Central memory CD8-positive, alpha-beta T cell (primary cell): ENCODE data around the gene AKT3.
"Not testable (repeated sequence)": the region's sequence is repeated elsewhere in the genome, so short reads cannot be mapped to it uniquely, and the experiment has no call there.

Experiments
- ATAC-seq: fragments of 150-1000 bp; cut with Tn5 transposase; replicated peaks from 2 replicates; pipeline ENCODE4 v1.10.0; 2022; ENCODE audit warnings: mild to moderate bottlenecking, moderate FRiP score, moderate number of reproducible peaks; ENCODE audit not compliant: poor library complexity, severe bottlenecking; ENCODE audit errors: extremely low read depth
- DNase-seq, 2 donors: peaks; one replicate each; pipeline ENCODE4 v3.0.0; 2021; ENCODE audit warnings: low spot score in 2 of 2
- H3K27ac Mint-ChIP-seq: one replicate; pipeline ENCODE4 v1.8.0; 2022; ENCODE audit warnings: low read depth, mild to moderate bottlenecking, moderate library complexity, mixed read lengths
- H3K27me3 Mint-ChIP-seq: one replicate; pipeline ENCODE4 v1.8.0; 2022; ENCODE audit warnings: mixed read lengths
- H3K36me3 Mint-ChIP-seq: one replicate; pipeline ENCODE4 v1.8.0; 2022; ENCODE audit warnings: mild to moderate bottlenecking, moderate library complexity, mixed read lengths; ENCODE audit not compliant: insufficient read depth
- H3K4me1 Mint-ChIP-seq: one replicate; pipeline ENCODE4 v1.8.0; 2022; ENCODE audit warnings: mixed read lengths
- H3K4me3 Mint-ChIP-seq: one replicate; pipeline ENCODE4 v1.8.0; 2022; ENCODE audit warnings: mild to moderate bottlenecking, moderate library complexity, mixed read lengths
- H3K9me3 Mint-ChIP-seq: one replicate; pipeline ENCODE4 v1.8.0; 2022; ENCODE audit warnings: mixed read lengths

Gene AKT3

DNA sequence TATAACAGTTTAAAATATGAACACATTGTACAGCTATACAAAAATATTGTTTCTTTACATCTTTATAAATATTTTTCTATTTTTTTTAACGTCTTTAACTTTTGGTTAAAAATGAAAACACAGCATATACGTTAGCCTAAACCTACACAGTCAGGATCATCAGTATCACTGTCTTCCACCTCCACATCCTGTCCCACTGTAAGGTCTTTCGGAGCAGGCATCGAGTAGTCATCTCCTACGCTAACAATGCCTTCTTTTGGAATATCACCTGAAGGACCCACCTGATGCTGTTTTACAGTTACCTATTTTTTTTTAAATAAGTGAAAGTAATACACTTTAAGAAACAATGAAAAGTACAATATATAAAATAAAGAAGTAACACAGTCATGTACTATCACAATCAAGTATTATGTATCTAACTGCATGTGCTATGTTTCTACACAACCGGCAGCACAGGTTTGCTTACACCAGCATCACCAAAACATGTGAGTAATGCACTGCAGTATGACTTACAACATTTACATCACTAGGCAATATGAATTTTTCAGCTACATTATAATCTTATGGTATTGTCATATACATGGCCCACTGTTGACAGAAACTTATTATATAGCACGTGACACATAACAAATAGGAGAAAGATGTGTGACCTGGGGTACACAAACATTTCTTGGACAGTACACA is 254.4 kb downstream of the AKT3 start:
- no peaks in the 10 kb centered on the region for H3K9me3 Mint-ChIP-seq
- H3K4me1 Mint-ChIP-seq: peaks cover 27% of the 10 kb centered on the region
- H3K36me3 Mint-ChIP-seq: peaks cover 6% of the 10 kb centered on the region
- ATAC-seq: peak; percentile 61
- peak overlapping the region; percentile 96 for H3K27ac Mint-ChIP-seq
- H3K4me3 Mint-ChIP-seq: peak overlapping the region; percentile 69
- DNase-seq: no peak
- no peaks in the 10 kb centered on the region for H3K27me3 Mint-ChIP-seq

DNA sequence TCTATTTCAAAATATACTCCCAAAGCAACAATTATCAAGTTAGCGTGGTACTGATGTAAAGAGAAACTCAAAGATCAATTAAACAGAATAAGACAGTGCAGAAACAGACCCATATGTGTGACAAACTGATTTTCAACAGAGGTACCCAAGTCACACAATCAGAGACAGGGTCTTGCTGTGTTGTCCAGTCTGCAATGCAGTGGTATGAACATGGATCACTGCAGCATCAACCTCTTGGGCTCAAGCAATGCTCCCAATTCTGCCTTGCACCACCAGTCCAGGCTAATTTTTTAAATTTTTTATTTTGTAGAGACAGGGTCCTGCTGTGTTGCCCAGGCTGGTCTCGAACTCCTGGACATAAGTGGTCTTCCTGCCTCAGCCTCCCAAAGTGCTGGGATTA is 255.6 kb downstream of the AKT3 start:
- no peak overlapping the region for H3K4me3 Mint-ChIP-seq
- H3K27ac Mint-ChIP-seq: no peak overlapping the region
- ATAC-seq (no peak), DNase-seq (no peak)
- H3K4me1 Mint-ChIP-seq: peaks cover 27% of the 10 kb centered on the region
- peaks cover 6% of the 10 kb centered on the region for H3K36me3 Mint-ChIP-seq
- H3K27me3 Mint-ChIP-seq: no peaks in the 10 kb centered on the region
- peaks cover 6% of the 10 kb centered on the region for H3K9me3 Mint-ChIP-seq

DNA sequence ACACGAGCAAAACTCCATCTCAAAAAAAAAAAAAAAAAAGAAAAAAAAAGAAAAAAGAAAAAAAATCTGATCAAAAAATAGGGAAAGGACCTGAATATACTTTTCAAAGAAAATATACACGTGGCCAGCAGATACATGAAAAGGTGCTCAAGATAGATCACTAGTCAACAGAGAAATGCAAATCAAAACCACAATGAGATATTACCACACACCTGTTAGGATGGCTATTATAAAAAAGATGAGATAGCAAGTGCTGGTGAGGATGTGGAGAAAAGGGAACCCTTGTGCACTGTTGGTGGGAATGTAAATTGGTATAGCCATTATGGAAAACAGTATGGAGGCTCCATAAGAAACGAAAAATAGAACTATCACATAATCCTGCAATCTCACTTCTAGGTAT is 260.8 kb downstream of the AKT3 start:
- peaks cover 17% of the 10 kb centered on the region for H3K4me1 Mint-ChIP-seq
- ATAC-seq: not testable (repeated sequence)

DNA sequence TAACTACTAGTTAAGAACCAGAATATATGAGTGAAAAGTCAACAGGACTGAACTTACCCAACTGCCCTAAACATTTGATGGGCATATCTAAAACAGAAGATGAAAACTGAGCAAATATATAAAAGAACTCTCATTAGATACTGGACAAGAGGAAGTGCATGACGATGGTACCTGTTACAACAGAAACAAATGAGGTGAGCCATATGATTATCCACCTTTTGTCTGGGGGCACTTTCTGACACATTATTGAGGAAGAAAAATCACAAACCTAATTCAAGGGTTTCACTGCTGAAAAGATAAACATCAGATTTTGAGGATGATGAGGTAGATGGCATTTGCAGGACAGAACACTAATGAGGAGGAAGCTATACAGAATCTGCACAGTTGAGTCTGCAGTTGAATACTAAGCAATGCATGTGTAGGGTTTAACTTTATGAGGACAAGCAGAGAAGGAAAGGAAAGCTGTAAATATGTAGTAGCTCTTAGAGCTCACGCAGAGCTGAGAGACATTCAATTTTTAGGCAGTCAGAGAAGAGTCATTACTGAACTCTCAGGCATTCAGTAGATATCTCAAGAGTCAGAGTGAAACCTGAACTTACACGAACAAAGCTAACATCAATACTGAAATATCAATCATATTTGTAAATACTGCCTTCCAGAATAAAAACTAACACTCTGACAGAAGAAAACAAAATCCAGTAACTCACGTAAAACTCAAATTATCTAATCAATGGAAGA is 262.1 kb downstream of the AKT3 start:
- Mint-ChIP-seq H3K9me3 (peaks cover 16% of the 10 kb centered on the region), H3K27me3 (no peaks in the 10 kb centered on the region), H3K4me3 (no peak overlapping the region), H3K4me1 (peaks cover 17% of the 10 kb centered on the region), H3K27ac (no peak overlapping the region), H3K36me3 (peaks cover 4% of the 10 kb centered on the region)
- ATAC-seq (no peak), DNase-seq (no peak)

More for the DNA sequence above, 260.8 kb downstream of the AKT3 start:
- H3K27me3 Mint-ChIP-seq, H3K4me3 Mint-ChIP-seq, H3K9me3 Mint-ChIP-seq, H3K36me3 Mint-ChIP-seq, H3K27ac Mint-ChIP-seq, DNase-seq: not testable (repeated sequence)

DNA sequence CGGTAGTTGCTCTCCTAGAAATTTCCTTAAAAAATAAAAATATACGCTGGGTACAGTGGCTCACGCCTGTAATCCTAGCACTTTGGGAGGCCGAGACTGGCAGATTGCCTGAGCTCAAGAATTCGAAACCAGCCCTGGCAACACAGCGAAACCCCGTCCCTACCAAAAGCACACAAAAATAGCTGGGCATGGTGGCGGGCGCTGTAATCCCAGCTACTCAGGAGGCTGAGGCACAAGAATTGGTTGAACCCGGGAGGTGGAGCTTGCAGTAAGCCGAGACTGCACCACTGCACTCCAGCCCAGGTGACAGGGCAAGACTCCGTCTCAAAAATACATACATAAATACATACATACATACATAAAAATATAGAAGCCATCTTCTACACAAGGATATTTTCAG is 262.8 kb downstream of the AKT3 start:
- Mint-ChIP-seq H3K9me3 (peaks cover 16% of the 10 kb centered on the region), H3K4me3 (no peak overlapping the region), H3K36me3 (peaks cover 4% of the 10 kb centered on the region), H3K27me3 (no peaks in the 10 kb centered on the region), H3K4me1 (peaks cover 17% of the 10 kb centered on the region), H3K27ac (no peak overlapping the region)
- no peak for DNase-seq
- ATAC-seq: no peak

DNA sequence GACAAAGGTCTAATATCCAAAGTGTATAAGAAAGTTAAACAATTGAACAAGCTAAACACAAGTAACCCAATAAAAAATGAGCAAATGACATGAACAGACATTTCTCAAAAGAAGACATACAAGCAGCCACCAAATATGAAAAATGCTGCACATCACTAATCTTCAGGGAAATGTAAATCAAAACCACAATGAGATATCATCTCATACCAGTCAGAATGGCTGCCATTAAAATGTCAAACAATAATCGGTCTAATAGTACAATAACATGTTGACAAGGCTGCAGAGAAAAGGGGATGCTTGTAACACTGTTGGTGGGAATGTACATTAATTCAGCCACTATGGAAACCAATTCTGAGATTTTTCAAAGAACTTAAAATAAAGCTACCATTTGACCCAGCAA is 264.1 kb downstream of the AKT3 start:
- H3K36me3 Mint-ChIP-seq: peaks cover 8% of the 10 kb centered on the region
- H3K4me3 Mint-ChIP-seq: no peak overlapping the region
- peaks cover 16% of the 10 kb centered on the region for H3K9me3 Mint-ChIP-seq

DNA sequence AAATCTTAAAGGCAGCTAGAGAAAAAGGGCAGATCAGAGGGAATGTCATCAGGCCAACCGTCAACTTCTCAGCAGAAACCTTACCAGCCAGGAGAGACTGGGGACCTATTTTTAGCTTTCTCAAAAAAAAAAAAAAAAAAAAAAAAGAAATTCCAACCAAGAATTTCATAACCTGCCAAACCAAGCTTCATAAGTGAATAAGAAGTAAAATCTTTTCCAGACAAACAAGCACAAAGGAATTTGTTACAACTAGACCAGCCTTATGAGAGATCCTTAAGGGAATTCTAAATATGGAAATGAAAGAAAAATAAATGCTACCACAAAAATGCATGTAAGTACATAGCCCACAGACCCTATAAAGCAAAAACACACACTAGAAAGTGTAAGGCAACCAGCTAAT is 267.7 kb downstream of the AKT3 start:
- H3K4me3 Mint-ChIP-seq: no peak overlapping the region
- H3K36me3 Mint-ChIP-seq: peaks cover 9% of the 10 kb centered on the region
- no peak overlapping the region for H3K27ac Mint-ChIP-seq
- H3K9me3 Mint-ChIP-seq: peaks cover 11% of the 10 kb centered on the region
- no peak for ATAC-seq
- H3K27me3 Mint-ChIP-seq: no peaks in the 10 kb centered on the region
- DNase-seq: no peak
- peaks cover 14% of the 10 kb centered on the region for H3K4me1 Mint-ChIP-seq

More for the DNA sequence above, 264.1 kb downstream of the AKT3 start:
- ATAC-seq: no peak
- Mint-ChIP-seq H3K27ac (no peak overlapping the region), H3K27me3 (no peaks in the 10 kb centered on the region), H3K4me1 (peaks cover 17% of the 10 kb centered on the region)
- no peak for DNase-seq

DNA sequence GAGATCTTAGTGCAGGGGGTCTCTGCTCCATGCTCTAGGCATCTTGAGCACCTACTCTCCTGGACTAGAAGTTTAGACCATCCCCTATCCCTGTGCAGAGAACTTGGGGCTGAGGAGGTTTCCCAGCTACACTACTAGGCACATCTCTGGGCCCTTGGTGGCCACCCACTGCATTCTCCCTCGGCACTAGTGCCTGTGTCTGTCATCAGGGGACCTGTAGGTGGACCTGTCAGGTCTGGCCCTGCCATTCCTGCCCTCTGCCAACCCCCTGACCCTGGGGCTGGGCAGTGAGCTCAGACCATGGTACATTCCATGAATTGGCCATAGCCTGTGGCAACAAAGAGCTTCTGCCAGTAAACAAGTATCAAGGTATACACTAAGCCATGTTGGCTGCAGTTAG is 269.1 kb downstream of the AKT3 start:
- Mint-ChIP-seq H3K4me3 (no peak overlapping the region), H3K36me3 (peaks cover 8% of the 10 kb centered on the region), H3K9me3 (peaks cover 11% of the 10 kb centered on the region), H3K27me3 (no peaks in the 10 kb centered on the region), H3K27ac (peak overlapping the region; percentile 54), H3K4me1 (peaks cover 23% of the 10 kb centered on the region)
- DNase-seq (no peak), ATAC-seq (no peak)

DNA sequence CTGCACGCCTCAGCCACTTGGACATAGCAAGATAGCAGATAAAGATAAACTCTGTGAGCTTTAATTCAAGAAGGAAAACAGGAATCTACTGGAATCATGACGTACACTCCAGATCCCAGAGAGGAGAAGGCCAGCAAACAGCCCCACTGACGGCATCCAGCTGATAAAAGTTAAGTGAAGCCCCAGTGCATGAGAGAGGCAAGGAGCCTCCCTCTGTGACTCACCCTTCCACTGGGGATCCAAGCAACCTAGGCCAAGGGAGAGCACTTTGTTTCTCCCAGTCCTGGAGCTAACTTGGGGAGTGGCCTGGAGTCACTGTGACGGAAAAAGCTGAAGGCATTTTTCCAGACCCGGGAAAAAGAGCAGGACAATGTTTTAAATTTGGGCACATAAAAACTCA is 270.0 kb downstream of the AKT3 start:
- no peak for ATAC-seq
- Mint-ChIP-seq H3K27ac (no peak overlapping the region), H3K36me3 (peaks cover 11% of the 10 kb centered on the region), H3K27me3 (no peaks in the 10 kb centered on the region), H3K4me1 (peaks cover 21% of the 10 kb centered on the region), H3K9me3 (peaks cover 11% of the 10 kb centered on the region), H3K4me3 (no peak overlapping the region)
- DNase-seq: no peak

DNA sequence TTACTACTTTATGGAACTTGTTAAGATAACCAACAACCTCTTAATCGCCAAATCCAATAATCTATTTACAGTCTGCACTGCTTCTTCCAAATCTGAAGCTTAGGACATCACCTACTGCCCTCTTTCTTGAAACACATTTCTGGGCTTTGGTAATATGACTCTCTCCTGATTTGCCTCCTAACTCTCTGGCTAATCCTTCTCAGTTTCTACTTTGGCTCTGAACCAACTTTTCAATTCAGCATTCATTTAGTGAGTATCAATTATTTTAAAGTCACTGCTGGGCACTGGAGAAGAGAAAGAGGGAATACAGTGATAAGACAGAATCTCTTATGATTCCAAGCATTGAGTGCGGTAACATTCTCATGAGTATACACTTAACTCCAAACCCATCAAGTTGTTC is 275.0 kb downstream of the AKT3 start:
- H3K4me3 Mint-ChIP-seq: no peak overlapping the region
- ATAC-seq (no peak), DNase-seq (no peak)
- peaks cover 20% of the 10 kb centered on the region for H3K4me1 Mint-ChIP-seq
- H3K9me3 Mint-ChIP-seq: no peaks in the 10 kb centered on the region
- H3K27me3 Mint-ChIP-seq: no peaks in the 10 kb centered on the region
- peaks cover 13% of the 10 kb centered on the region for H3K36me3 Mint-ChIP-seq
- no peak overlapping the region for H3K27ac Mint-ChIP-seq

DNA sequence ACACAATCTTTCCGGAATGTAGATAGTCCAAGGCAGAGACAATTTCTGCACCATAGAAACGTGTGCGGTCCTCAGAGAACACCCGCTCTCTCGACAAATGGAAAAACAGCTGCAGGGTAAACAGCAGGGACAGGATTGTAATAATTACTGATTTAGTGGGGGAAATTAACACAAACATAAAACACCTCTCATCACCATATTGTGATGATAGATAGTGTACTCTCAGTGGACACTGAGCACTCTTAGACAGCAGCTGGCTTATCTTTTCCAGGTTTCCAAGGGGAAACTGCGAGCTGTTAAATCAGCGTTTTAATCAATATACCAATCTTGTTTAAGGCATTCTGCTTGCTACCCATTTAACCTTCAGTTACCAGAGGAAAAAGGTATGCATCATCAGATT is 277.1 kb downstream of the AKT3 start:
- H3K27me3 Mint-ChIP-seq: no peaks in the 10 kb centered on the region

DNA sequence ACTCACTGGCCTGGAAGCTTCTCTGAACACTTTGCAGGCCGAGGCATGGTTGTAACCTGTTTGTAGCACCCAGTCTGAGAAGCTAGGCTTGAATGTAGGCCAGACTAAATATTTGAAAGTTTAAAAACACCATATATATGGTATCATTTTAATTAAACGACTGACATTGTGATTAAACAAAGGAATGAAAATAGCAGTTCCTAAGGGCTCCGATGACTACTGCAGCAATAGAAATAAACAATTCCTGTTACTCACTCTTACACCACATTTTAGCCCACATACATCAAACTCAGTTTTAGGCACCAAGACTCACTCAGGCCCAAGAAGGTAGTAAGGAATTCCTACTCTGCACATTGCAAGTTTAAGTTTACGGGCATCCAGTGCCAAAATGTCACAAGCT is 281.2 kb downstream of the AKT3 start:
- no peak overlapping the region for H3K4me3 Mint-ChIP-seq
- ATAC-seq: no peak
- H3K27ac Mint-ChIP-seq: no peak overlapping the region
- H3K27me3 Mint-ChIP-seq: no peaks in the 10 kb centered on the region
- peaks cover 8% of the 10 kb centered on the region for H3K36me3 Mint-ChIP-seq
- H3K4me1 Mint-ChIP-seq: peaks cover 3% of the 10 kb centered on the region
- no peak for DNase-seq
- H3K9me3 Mint-ChIP-seq: no peaks in the 10 kb centered on the region

More for the DNA sequence above, 277.1 kb downstream of the AKT3 start:
- H3K4me1 Mint-ChIP-seq: peaks cover 14% of the 10 kb centered on the region
- H3K9me3 Mint-ChIP-seq: no peaks in the 10 kb centered on the region
- H3K4me3 Mint-ChIP-seq: no peak overlapping the region
- H3K27ac Mint-ChIP-seq: no peak overlapping the region
- ATAC-seq: no peak
- no peak for DNase-seq
- peaks cover 10% of the 10 kb centered on the region for H3K36me3 Mint-ChIP-seq

DNA sequence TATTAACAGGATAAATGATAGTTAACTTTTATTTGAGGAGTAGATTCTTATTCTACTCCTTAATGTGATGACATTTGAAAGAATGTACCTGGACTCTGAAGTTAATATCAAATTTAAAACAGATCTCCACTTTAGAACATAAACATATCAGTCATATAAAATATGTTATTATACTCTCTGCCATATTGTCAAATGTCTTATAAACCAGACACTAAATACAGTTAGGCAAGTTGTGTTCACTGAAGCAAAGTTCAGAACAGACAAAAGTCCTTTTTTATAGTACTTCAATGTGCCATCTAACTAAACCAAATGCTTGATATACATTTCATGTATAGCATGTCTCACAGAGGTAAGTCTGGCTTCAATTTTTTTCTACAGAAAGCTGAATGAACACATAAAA is 285.2 kb downstream of the AKT3 start:
- Mint-ChIP-seq H3K27me3 (no peaks in the 10 kb centered on the region), H3K9me3 (peaks cover 8% of the 10 kb centered on the region), H3K36me3 (peaks cover 17% of the 10 kb centered on the region), H3K4me1 (peaks cover 8% of the 10 kb centered on the region), H3K27ac (no peak overlapping the region), H3K4me3 (no peak overlapping the region)
- no peak for ATAC-seq
- DNase-seq: no peak
